Measurements from ENCODE around the gene ODAD4. TPM values are rescaled to one million over a fixed set of nuclear protein-coding genes. Genes with fewer than 3 reads are reported as not detected.
"Not testable (repeated sequence)": the region's sequence is repeated elsewhere in the genome, so short reads cannot be mapped to it uniquely, and the experiment has no call there.

The ODAD4 gene
- total RNA-seq, 2 donors from 2014 or later, result 0.12 to 0.20 TPM

GRCh38 chr17:41931715-41932114, 1.3 kb downstream of the ODAD4 start:
- intact Hi-C loops (cut with DNase I, micrococcal nuclease); DNase-seq; ATAC-seq: not testable (repeated sequence)

- ATAC-seq (no peak), DNase-seq (no peak)
- intact Hi-C loops (cut with DNase I, micrococcal nuclease), result no loop called here
These were observed 2.5 kb downstream of the ODAD4 start for GRCh38 chr17:41932816-41933389.

GRCh38 chr17:41935641-41936040, 5.2 kb downstream of the ODAD4 start:
- no peak for DNase-seq
- no peak for ATAC-seq
- intact Hi-C loops (cut with DNase I, micrococcal nuclease), result no loop called here

- intact Hi-C loops (cut with DNase I, micrococcal nuclease), result no loop called here
- no peak for ATAC-seq
- no peak for DNase-seq
These were observed 7.8 kb downstream of the ODAD4 start for GRCh38 chr17:41937970-41938954.

- ATAC-seq (no peak), DNase-seq (no peak)
- intact Hi-C loops (cut with DNase I, micrococcal nuclease), result no loop called here
These were observed 8.8 kb downstream of the ODAD4 start for GRCh38 chr17:41939044-41939692.

GRCh38 chr17:41939693-41940090, 9.3 kb downstream of the ODAD4 start:
- intact Hi-C loops (cut with DNase I, micrococcal nuclease), result no loop called here
- ATAC-seq, result no peak

GRCh38 chr17:41941168-41941567, 10.8 kb downstream of the ODAD4 start:
- no peak for ATAC-seq
- DNase-seq, result no peak
- intact Hi-C loops (cut with DNase I, micrococcal nuclease), result no loop called here

More at GRCh38 chr17:41939693-41940090, 9.3 kb downstream of the ODAD4 start:
- no peak for DNase-seq

GRCh38 chr17:41942626-41943373, 12.4 kb downstream of the ODAD4 start:
- ATAC-seq (no peak), DNase-seq (no peak)
- intact Hi-C loops (cut with DNase I, micrococcal nuclease), result no loop called here

GRCh38 chr17:41943492-41943891, 13.1 kb downstream of the ODAD4 start:
- ATAC-seq, result no peak
- intact Hi-C loops (cut with DNase I, micrococcal nuclease), result no loop called here
- no peak for DNase-seq

- ATAC-seq (no peak), DNase-seq (no peak)
- intact Hi-C loops (cut with DNase I, micrococcal nuclease), result no loop called here
These were observed 14.5 kb downstream of the ODAD4 start for GRCh38 chr17:41944943-41945342.

- DNase-seq (no peak), ATAC-seq (no peak)
- intact Hi-C loops (cut with DNase I, micrococcal nuclease), result no loop called here
These were observed 18.5 kb downstream of the ODAD4 start for GRCh38 chr17:41948762-41949460.

- no peak for ATAC-seq
These were observed 26.1 kb downstream of the ODAD4 start for GRCh38 chr17:41956522-41956921.

GRCh38 chr17:41957031-41957868, 26.8 kb downstream of the ODAD4 start:
- DNase-seq (no peak), ATAC-seq (peak; percentile 66)
- intact Hi-C loops (cut with DNase I, micrococcal nuclease), result loop anchor here in 1 of 2 donors (10.0 kb wide), 1 partner anchor 78 kb away; no protein-coding TSS in a partner anchor

More at GRCh38 chr17:41956522-41956921, 26.1 kb downstream of the ODAD4 start:
- no peak for DNase-seq
- intact Hi-C loops (cut with DNase I, micrococcal nuclease), result loop anchor here in 1 of 2 donors (10.0 kb wide), 1 partner anchor 78 kb away; no protein-coding TSS in a partner anchor

GRCh38 chr17:41957869-41958439, 27.5 kb downstream of the ODAD4 start:
- intact Hi-C loops (cut with DNase I, micrococcal nuclease), result loop anchor here in 1 of 2 donors (10.0 kb wide), 1 partner anchor 77 kb away; no protein-coding TSS in a partner anchor
- DNase-seq (no peak), ATAC-seq (peak; percentile 59)

- ATAC-seq, result no peak
- intact Hi-C loops (cut with DNase I, micrococcal nuclease), result loop anchor here in 1 of 2 donors (10.0 kb wide), 1 partner anchor 76 kb away; no protein-coding TSS in a partner anchor
These were observed 28.6 kb downstream of the ODAD4 start for GRCh38 chr17:41959030-41959335.

GRCh38 chr17:41959336-41960095, 29.1 kb downstream of the ODAD4 start:
- intact Hi-C loops (cut with DNase I, micrococcal nuclease), result loop anchor here (10.0 kb wide), 2 partner anchors 75 to 155 kb away; partner anchors contain the start of gene DHX58 (in 1 of the 2)
- DNase-seq (no peak), ATAC-seq (no peak)

More at GRCh38 chr17:41959030-41959335, 28.6 kb downstream of the ODAD4 start:
- no peak for DNase-seq
